Panc1 (cell line): ENCODE results near the gene SMIM38. TPM values are rescaled to one million over a fixed set of nuclear protein-coding genes. Genes with fewer than 3 reads are reported as not detected.

Source experiments
- ATAC-seq: fragments of 200-7000 bp; cut with Tn5 transposase; 2 replicates; pipeline ENCODE4 v1.9.1; 2020; ENCODE audit warnings: mild to moderate bottlenecking, moderate library complexity
- BruUV-seq: library from RNA; stranded (reverse); fragments of 400-500 nt; replicated peaks from 2 replicates; lab custom pipeline; 2021; lab: Mats Ljungman, UMichigan
- CTCF ChIA-PET: fragments of 300-600 bp; sonication (Branson Sonifier 250); formaldehyde crosslinking; loops from one replicate; lab custom pipeline; 2022; ENCODE audit warnings: antibody characterized with exemption; lab: Charles Lee
- POLR2A ChIA-PET: fragments of 300-600 bp; sonication (Branson Sonifier 250); formaldehyde crosslinking; loops from one replicate; lab custom pipeline; 2022; ENCODE audit warnings: antibody characterized with exemption; lab: Charles Lee
- DNase-seq: peaks from one replicate; pipeline ENCODE4 v3.0.0-alpha.2; 2010; ENCODE audit warnings: low read depth, low spot score
- H3K27ac ChIP-seq: 2 replicates; pipeline ENCODE4 v1.5.1; 2011; ENCODE audit warnings: mild to moderate bottlenecking, low read length, inconsistent platforms
- H3K27me3 ChIP-seq: fragments of 200-500 bp; sonication (Bioruptor generic); 2 replicates; pipeline ENCODE4 v1.6.0; 2014; ENCODE audit warnings: low read length, inconsistent platforms; ENCODE audit not compliant: control insufficient read depth, insufficient read depth
- H3K36me3 ChIP-seq: fragments of 200-500 bp; sonication (Bioruptor generic); 2 replicates; pipeline ENCODE4 v1.5.1; 2014; ENCODE audit warnings: inconsistent platforms, mild to moderate bottlenecking, low read length, moderate library complexity; ENCODE audit not compliant: control insufficient read depth, insufficient read depth
- H3K4me1 ChIP-seq: 2 replicates; pipeline ENCODE4 v1.5.1; 2011; ENCODE audit warnings: inconsistent platforms, mild to moderate bottlenecking, low read length, moderate library complexity; ENCODE audit not compliant: control insufficient read depth, insufficient read depth
- H3K4me3 ChIP-seq, 2 experiments: 2 replicates each; pipeline ENCODE4 v1.5.1; 2011 to 2012; ENCODE audit warnings: low read depth in 2 of 2, low read length in 2 of 2, mild to moderate bottlenecking in 2 of 2, inconsistent platforms in 1 of 2, moderate library complexity in 1 of 2
- H3K9me3 ChIP-seq: fragments of 200-500 bp; sonication (Bioruptor generic); 2 replicates; pipeline ENCODE4 v1.5.1; 2014; ENCODE audit warnings: low read depth, mild to moderate bottlenecking, inconsistent platforms, low read length, moderate library complexity; ENCODE audit not compliant: control insufficient read depth, insufficient read depth
- CTCF ChIP-seq: fragments of 450-650 bp; IDR thresholded peaks from 2 replicates; pipeline ENCODE4 v1.5.1; 2017; ENCODE audit warnings: mild to moderate bottlenecking
- POLR2AphosphoS5 ChIP-seq: IDR thresholded peaks from 2 replicates; pipeline ENCODE4 v1.6.1; 2012; ENCODE audit warnings: mild to moderate bottlenecking, low read depth, low read length, moderate library complexity
- REST ChIP-seq, 2 experiments: IDR thresholded peaks; 2 replicates each; pipeline ENCODE4 v1.6.1; 2011 to 2012; ENCODE audit warnings: low read depth in 2 of 2, control low read depth in 1 of 2, low read length in 1 of 2, mild to moderate bottlenecking in 1 of 2, moderate library complexity in 1 of 2; ENCODE audit not compliant: insufficient read depth in 1 of 2
- SIN3A ChIP-seq: IDR thresholded peaks from 2 replicates; pipeline ENCODE4 v1.6.1; 2012; ENCODE audit warnings: low read depth, mild to moderate bottlenecking, low read length, moderate library complexity, borderline replicate concordance; ENCODE audit not compliant: insufficient read depth
- TCF7L2 ChIP-seq: IDR thresholded peaks from 2 replicates; pipeline ENCODE4 v1.6.1; 2011; ENCODE audit warnings: mild to moderate bottlenecking, low read depth, low read length, inconsistent platforms
- in situ Hi-C: cut with HindIII; loops from 2 replicates; pipeline ENCODE4 v1.10.0; 2016; ENCODE audit warnings: low sequenced_read_pairs, low pct_unique_long_range_greater_than_20kb
- intact Hi-C: fragments of 100-400 bp; cut with micrococcal nuclease; formaldehyde crosslinking; loops from one replicate; pipeline ENCODE4 v1.10.0; 2022; ENCODE audit not compliant: unreplicated experiment
- total RNA-seq: library from RNA; stranded (reverse); gene quantifications from one replicate; pipeline ENCODE4 v1.2.1, GENCODE V29; 2021; ENCODE audit not compliant: unreplicated experiment

The SMIM38 gene
- total RNA-seq, 1 experiment from 2014 or later, result 0.46 TPM

- H3K9me3 ChIP-seq, result no peaks in the 10 kb centered on the region
- CTCF ChIA-PET, result no interaction called here
- TF ChIP-seq CTCF (no peak), TCF7L2 (no peak), POLR2AphosphoS5 (no peak), SIN3A (no peak), REST (IDR thresholded peaks at IDR 0.05; ENCODE audit: insufficient read depth in 1 of 2, low read depth in 2 of 2, low read length in 1 of 2) (no peak)
- no peak overlapping the region for H3K27ac ChIP-seq
- H3K4me1 ChIP-seq, result no peaks in the 10 kb centered on the region
- intact Hi-C loops (no loop called here), in situ Hi-C loops (no loop called here)
- DNase-seq (no peak), ATAC-seq (no peak)
- H3K27me3 ChIP-seq, result no peaks in the 10 kb centered on the region
- BruUV-seq, result no TSS peak
- POLR2A ChIA-PET, result no interaction called here
- H3K36me3 ChIP-seq, result no peaks in the 10 kb centered on the region
- no peak overlapping the region for H3K4me3 ChIP-seq
Measured at GRCh38 chr11:69189059-69189458, 33.3 kb downstream of the SMIM38 start.

GRCh38 chr11:69190796-69191536 lies 35.2 kb downstream of the SMIM38 start:
- intact Hi-C loops, result no loop called here
- H3K4me1 ChIP-seq, result no peaks in the 10 kb centered on the region
- ATAC-seq (no peak), DNase-seq (no peak)
- no peak overlapping the region for H3K4me3 ChIP-seq
- ChIA-PET CTCF (no interaction called here), POLR2A (no interaction called here)
- no peak overlapping the region for H3K27ac ChIP-seq
- BruUV-seq, result no TSS peak
- no peaks in the 10 kb centered on the region for H3K9me3 ChIP-seq
- no peaks in the 10 kb centered on the region for H3K27me3 ChIP-seq
- no peaks in the 10 kb centered on the region for H3K36me3 ChIP-seq
- TF ChIP-seq REST (IDR thresholded peaks at IDR 0.05; ENCODE audit: insufficient read depth in 1 of 2, low read depth in 2 of 2, low read length in 1 of 2) (no peak), CTCF (no peak), POLR2AphosphoS5 (no peak), SIN3A (no peak), TCF7L2 (no peak)
- in situ Hi-C loops, result no loop called here
